Gastroesophageal sphincter (tissue), 3 donors: Measurements from ENCODE around the gene PCDHGC3.

ENCODE experiments used
- CTCF ChIP-seq, 4 experiments: fragments of 200-600 bp in 2 of 4; fragments of 450-650 bp in 2 of 4; sonication (generic) in 1 of 4; IDR thresholded peaks; one replicate each; pipeline ENCODE4 v1.5.1; 2017 to 2019; ENCODE audit warnings: antibody characterized with exemption in 4 of 4, mild to moderate bottlenecking in 2 of 4, moderate library complexity in 2 of 4
- POLR2A ChIP-seq, 2 donors: fragments of 450-650 bp; IDR thresholded peaks; one replicate each; pipeline ENCODE4 v1.6.1; 2017; ENCODE audit warnings: antibody characterized with exemption in 2 of 2, mild to moderate bottlenecking in 2 of 2, moderate library complexity in 1 of 2
- POLR2AphosphoS5 ChIP-seq: sonication (generic); formaldehyde crosslinking; IDR thresholded peaks from one replicate; pipeline ENCODE4 v1.6.1; 2017; ENCODE audit warnings: antibody characterized with exemption

- peak; percentile 99 to 100 (median 100) for TF ChIP-seq CTCF (IDR thresholded peaks at IDR 0.05)
- TF ChIP-seq POLR2A (IDR thresholded peaks at IDR 0.05) = no peak
- TF ChIP-seq POLR2AphosphoS5 = peak; percentile 88
These were observed 49.1 kb downstream of the PCDHGC3 start for GRCh38 chr5:141524604-141525597.
